Measurements from ENCODE around the gene PRKRA. TPM values are rescaled to one million over a fixed set of nuclear protein-coding genes. Genes with fewer than 3 reads are reported as not detected.

PRKRA gene
- total and polyA plus RNA-seq, 9 of the 15 experiments (the other 6 are each of a cell fraction or from before 2014, with no cell fraction given), result 14.1 to 78.1 (median 52.3) TPM

DNA sequence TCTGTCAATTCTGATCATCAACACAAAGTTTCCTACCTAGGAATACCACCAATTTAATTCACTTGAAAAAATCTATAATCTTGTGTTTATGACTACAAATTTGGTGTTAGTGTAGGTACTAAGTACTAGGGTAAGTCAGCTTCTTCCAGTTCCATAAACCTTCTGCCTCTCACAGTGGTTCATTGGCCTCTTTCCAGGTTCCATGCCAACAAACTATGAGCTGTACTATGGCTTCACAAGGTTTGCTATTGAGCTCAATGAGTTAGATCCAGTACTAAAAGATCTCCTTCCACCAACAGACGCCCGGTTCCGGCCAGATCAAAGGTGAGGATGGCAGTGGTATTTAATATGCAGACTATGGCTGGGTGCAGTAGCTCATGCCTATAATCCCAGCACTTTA, 58.8 kb downstream of the PRKRA start:
- intact Hi-C loops (cut with micrococcal nuclease), result no loop called here
- Histone ChIP-seq H3K9ac (ENCODE audit: insufficient read depth in 1 of 2, low read depth in 2 of 2, low read length in 2 of 2) (no peak overlapping the region), H3K36me3 (ENCODE audit: control insufficient read depth, insufficient read depth, low read length) (no peaks in the 10 kb centered on the region), H4K20me1 (replicated peaks; ENCODE audit: control insufficient read depth, insufficient read depth, low read length) (no peaks in the 10 kb centered on the region), H2AFZ (ENCODE audit: low read depth, low read length) (no peak overlapping the region), H3K4me3 (no peak overlapping the region), H3K4me2 (ENCODE audit: insufficient read depth, low read length) (no peak overlapping the region), H3K27me3 (ENCODE audit: control insufficient read depth in 2 of 2, insufficient read depth in 2 of 2, low read length in 2 of 2) (0 out of 5 replicates have a peak, but pooled peaks cover 0 to 4% of the 10 kb centered on the region in 2 experiments), H3K4me1 (replicated peaks in 1 of 2; ENCODE audit: control insufficient read depth in 2 of 2, insufficient read depth in 2 of 2, low read length in 2 of 2) (no peaks in the 10 kb centered on the region), H3K9me3 (replicated peaks; ENCODE audit: control insufficient read depth, insufficient read depth, low read depth, low read length) (no peaks in the 10 kb centered on the region), H3K27ac (ENCODE audit: extremely low read depth, low read depth, low read length) (no peak overlapping the region), H3K79me2 (ENCODE audit: control insufficient read depth, insufficient read depth, low read length) (no peaks in the 10 kb centered on the region), H3K9me1 (ENCODE audit: control insufficient read depth, insufficient read depth, low read length) (no peaks in the 10 kb centered on the region)
- CTCF ChIA-PET (ENCODE audit: low intra/inter-chr PET ratio), result no interaction called here
- BruUV-seq (replicated peaks), result no TSS peak
- POLR2A ChIA-PET, result interaction anchor here (0.8 to 1.2 kb wide), 4 partner anchors 13 to 23 kb away, joined by 3 to 4 read pairs (median 3); no protein-coding TSS in a partner anchor
- DNase-seq (ENCODE audit: extremely low read depth in 1 of 4, low spot score in 3 of 4), result no peak
- FAIRE-seq, result no peak
- no peak for ATAC-seq
- in situ Hi-C loops (cut with MboI), result no loop called here
- 41% methylated on average over 3 of the region's 3 CpGs for WGBS (ENCODE audit: insufficient coverage, low coverage, missing lambda C conversion rate)
- TF ChIP-seq CBFB (CRISPR knock-in tag; IDR thresholded peaks at IDR 0.05) (no peak), MYBL2 (IDR thresholded peaks at IDR 0.05; ENCODE audit: low read depth) (no peak), MYBL2 (CRISPR knock-in tag; IDR thresholded peaks at IDR 0.05; ENCODE audit: borderline replicate concordance) (no peak), MIER1 (IDR thresholded peaks at IDR 0.05; ENCODE audit: low read depth) (no peak), DNMT1 (IDR thresholded peaks at IDR 0.05) (no peak), HNRNPL (IDR thresholded peaks at IDR 0.05; ENCODE audit: low read depth, low read length) (no peak), ESRRB (CRISPR knock-in tag; IDR thresholded peaks at IDR 0.05; ENCODE audit: borderline replicate concordance) (no peak), ZNF311 (CRISPR knock-in tag; IDR thresholded peaks at IDR 0.05) (no peak), ZFPM2 (CRISPR knock-in tag; IDR thresholded peaks at IDR 0.05) (no peak), TEAD2 (tag; IDR thresholded peaks at IDR 0.05) (no peak), ERF (CRISPR knock-in tag; IDR thresholded peaks at IDR 0.05) (no peak), MAFF (IDR thresholded peaks at IDR 0.05; ENCODE audit: low read length) (no peak)
- TF ChIP-seq, protein P1, sequence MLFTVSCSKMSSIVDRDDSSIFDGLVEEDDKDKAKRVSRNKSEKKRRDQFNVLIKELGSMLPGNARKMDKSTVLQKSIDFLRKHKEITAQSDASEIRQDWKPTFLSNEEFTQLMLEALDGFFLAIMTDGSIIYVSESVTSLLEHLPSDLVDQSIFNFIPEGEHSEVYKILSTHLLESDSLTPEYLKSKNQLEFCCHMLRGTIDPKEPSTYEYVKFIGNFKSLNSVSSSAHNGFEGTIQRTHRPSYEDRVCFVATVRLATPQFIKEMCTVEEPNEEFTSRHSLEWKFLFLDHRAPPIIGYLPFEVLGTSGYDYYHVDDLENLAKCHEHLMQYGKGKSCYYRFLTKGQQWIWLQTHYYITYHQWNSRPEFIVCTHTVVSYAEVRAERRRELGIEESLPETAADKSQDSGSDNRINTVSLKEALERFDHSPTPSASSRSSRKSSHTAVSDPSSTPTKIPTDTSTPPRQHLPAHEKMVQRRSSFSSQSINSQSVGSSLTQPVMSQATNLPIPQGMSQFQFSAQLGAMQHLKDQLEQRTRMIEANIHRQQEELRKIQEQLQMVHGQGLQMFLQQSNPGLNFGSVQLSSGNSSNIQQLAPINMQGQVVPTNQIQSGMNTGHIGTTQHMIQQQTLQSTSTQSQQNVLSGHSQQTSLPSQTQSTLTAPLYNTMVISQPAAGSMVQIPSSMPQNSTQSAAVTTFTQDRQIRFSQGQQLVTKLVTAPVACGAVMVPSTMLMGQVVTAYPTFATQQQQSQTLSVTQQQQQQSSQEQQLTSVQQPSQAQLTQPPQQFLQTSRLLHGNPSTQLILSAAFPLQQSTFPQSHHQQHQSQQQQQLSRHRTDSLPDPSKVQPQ (CRISPR knock-in tag; IDR thresholded peaks at IDR 0.05; ENCODE audit: borderline replicate concordance), result no peak
- TF ChIP-seq, protein P2, sequence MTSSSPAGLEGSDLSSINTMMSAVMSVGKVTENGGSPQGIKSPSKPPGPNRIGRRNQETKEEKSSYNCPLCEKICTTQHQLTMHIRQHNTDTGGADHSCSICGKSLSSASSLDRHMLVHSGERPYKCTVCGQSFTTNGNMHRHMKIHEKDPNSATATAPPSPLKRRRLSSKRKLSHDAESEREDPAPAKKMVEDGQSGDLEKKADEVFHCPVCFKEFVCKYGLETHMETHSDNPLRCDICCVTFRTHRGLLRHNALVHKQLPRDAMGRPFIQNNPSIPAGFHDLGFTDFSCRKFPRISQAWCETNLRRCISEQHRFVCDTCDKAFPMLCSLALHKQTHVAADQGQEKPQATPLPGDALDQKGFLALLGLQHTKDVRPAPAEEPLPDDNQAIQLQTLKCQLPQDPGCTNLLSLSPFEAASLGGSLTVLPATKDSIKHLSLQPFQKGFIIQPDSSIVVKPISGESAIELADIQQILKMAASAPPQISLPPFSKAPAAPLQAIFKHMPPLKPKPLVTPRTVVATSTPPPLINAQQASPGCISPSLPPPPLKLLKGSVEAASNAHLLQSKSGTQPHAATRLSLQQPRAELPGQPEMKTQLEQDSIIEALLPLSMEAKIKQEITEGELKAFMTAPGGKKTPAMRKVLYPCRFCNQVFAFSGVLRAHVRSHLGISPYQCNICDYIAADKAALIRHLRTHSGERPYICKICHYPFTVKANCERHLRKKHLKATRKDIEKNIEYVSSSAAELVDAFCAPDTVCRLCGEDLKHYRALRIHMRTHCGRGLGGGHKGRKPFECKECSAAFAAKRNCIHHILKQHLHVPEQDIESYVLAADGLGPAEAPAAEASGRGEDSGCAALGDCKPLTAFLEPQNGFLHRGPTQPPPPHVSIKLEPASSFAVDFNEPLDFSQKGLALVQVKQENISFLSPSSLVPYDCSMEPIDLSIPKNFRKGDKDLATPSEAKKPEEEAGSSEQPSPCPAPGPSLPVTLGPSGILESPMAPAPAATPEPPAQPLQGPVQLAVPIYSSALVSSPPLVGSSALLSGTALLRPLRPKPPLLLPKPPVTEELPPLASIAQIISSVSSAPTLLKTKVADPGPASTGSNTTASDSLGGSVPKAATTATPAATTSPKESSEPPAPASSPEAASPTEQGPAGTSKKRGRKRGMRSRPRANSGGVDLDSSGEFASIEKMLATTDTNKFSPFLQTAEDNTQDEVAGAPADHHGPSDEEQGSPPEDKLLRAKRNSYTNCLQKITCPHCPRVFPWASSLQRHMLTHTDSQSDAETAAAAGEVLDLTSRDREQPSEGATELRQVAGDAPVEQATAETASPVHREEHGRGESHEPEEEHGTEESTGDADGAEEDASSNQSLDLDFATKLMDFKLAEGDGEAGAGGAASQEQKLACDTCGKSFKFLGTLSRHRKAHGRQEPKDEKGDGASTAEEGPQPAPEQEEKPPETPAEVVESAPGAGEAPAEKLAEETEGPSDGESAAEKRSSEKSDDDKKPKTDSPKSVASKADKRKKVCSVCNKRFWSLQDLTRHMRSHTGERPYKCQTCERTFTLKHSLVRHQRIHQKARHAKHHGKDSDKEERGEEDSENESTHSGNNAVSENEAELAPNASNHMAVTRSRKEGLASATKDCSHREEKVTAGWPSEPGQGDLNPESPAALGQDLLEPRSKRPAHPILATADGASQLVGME (CRISPR knock-in tag; IDR thresholded peaks at IDR 0.05), result no peak
- TF ChIP-seq, protein P3, sequence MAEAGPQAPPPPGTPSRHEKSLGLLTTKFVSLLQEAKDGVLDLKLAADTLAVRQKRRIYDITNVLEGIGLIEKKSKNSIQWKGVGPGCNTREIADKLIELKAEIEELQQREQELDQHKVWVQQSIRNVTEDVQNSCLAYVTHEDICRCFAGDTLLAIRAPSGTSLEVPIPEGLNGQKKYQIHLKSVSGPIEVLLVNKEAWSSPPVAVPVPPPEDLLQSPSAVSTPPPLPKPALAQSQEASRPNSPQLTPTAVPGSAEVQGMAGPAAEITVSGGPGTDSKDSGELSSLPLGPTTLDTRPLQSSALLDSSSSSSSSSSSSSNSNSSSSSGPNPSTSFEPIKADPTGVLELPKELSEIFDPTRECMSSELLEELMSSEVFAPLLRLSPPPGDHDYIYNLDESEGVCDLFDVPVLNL (CRISPR knock-in tag; IDR thresholded peaks at IDR 0.05; ENCODE audit: low read depth), result no peak

Data from K562 (cell line).